NCI-H146 (cell line): Measurements from ENCODE around the gene MRPL2.
A peak's percentile ranks its signal among the peaks of the same experiment; 100 is the strongest.
"Not testable (repeated sequence)": the region's sequence is repeated elsewhere in the genome, so short reads cannot be mapped to it uniquely, and the experiment has no call there.

Experiments used
- DNase-seq: peaks from one replicate; lab custom pipeline; 2025; lab: John Stamatoyannopoulos, UW

Gene MRPL2

GRCh38 chr6:43053545-43054205, 5.6 kb downstream of the MRPL2 start, which contains the start of gene CUL7:
TSS of gene CUL7 (minus strand) at chr6:43053851. CDS start at chr6:43052788, 1,063 bp downstream.
- peak; percentile 98 for DNase-seq

GRCh38 chr6:43052842-43053544, 6.2 kb downstream of the MRPL2 start:
- peak; percentile 44 for DNase-seq

- DNase-seq: no peak
Measured at GRCh38 chr6:43052225-43052841, 6.9 kb downstream of the MRPL2 start.

GRCh38 chr6:43050981-43051380, 8.3 kb downstream of the MRPL2 start:
- no peak for DNase-seq

- DNase-seq: no peak
Measured at GRCh38 chr6:43047998-43048397, 11.2 kb downstream of the MRPL2 start.

- DNase-seq: no peak
Measured at GRCh38 chr6:43045371-43045930, 13.8 kb downstream of the MRPL2 start.

- DNase-seq: no peak
Measured at GRCh38 chr6:43043310-43043709, 15.9 kb downstream of the MRPL2 start.

GRCh38 chr6:43041475-43041874, 17.8 kb downstream of the MRPL2 start:
- DNase-seq: not testable (repeated sequence)

- no peak for DNase-seq
Measured at GRCh38 chr6:43040542-43041257, 18.5 kb downstream of the MRPL2 start.

GRCh38 chr6:43038727-43039126, 20.5 kb downstream of the MRPL2 start:
- DNase-seq: no peak

GRCh38 chr6:43037706-43038105, 21.5 kb downstream of the MRPL2 start:
- no peak for DNase-seq

GRCh38 chr6:43037197-43037596, 22.0 kb downstream of the MRPL2 start:
- DNase-seq: no peak

GRCh38 chr6:43036712-43037111, 22.5 kb downstream of the MRPL2 start:
- no peak for DNase-seq

GRCh38 chr6:43035495-43036194, 23.6 kb downstream of the MRPL2 start:
- DNase-seq: no peak

- no peak for DNase-seq
Measured at GRCh38 chr6:43034190-43034525, 25.1 kb downstream of the MRPL2 start.

GRCh38 chr6:43033496-43034189, 25.6 kb downstream of the MRPL2 start:
- no peak for DNase-seq

- no peak for DNase-seq
Measured at GRCh38 chr6:43032326-43032725, 26.9 kb downstream of the MRPL2 start.

GRCh38 chr6:43029120-43029519, 30.1 kb downstream of the MRPL2 start:
- no peak for DNase-seq

GRCh38 chr6:43026365-43026764, 32.9 kb downstream of the MRPL2 start:
- no peak for DNase-seq

GRCh38 chr6:43024436-43024835, 34.8 kb downstream of the MRPL2 start:
- no peak for DNase-seq
